ENCODE measurements around the gene MED13L. TPM values are rescaled to one million over a fixed set of nuclear protein-coding genes. Genes with fewer than 3 reads are reported as not detected.

MED13L gene
- total and polyA plus RNA-seq, 2 of the 4 experiments (the other 2 are of a cell fraction) = 17.9 to 49.1 TPM

DNA sequence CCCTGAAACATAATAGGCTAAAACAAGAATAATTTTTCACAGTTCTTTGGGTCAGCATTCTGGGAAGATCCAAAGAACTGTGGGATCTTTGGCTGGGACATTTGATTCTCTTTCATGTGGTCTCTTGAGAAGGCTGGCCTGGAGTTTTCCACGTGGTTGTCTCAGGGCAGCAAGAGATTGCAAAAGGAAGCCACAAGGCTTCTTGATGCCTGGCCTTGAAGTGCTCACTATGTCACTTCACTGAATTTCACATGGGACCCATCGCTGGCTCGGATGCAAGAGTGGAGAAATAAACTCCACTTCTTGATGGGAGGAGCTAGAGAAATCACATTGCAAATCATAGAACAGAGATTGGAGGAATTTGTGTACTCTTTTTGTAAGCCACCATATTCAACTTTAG, 343.4 kb downstream of the MED13L start:
- Histone ChIP-seq H2BK15ac (ENCODE audit: low read depth, low read length) (no peak overlapping the region), H3K23ac (ENCODE audit: low read depth, low read length) (no peak overlapping the region), H4K20me1 (ENCODE audit: insufficient read depth, low read length) (no peaks in the 10 kb centered on the region), H2AK9ac (replicated peaks; ENCODE audit: low read depth, low read length, poor library complexity) (no peak overlapping the region), H2AK5ac (ENCODE audit: low read depth, low read length) (no peak overlapping the region), H3K79me1 (ENCODE audit: low read depth in 1 of 2, low read length in 2 of 2) (no peaks in the 10 kb centered on the region), H2BK120ac (ENCODE audit: low read depth, low read length) (no peak overlapping the region), H3K18ac (ENCODE audit: low read depth, low read length) (no peak overlapping the region), H3K27me3 (ENCODE audit: control insufficient read depth, insufficient read depth, low read length) (no peaks in the 10 kb centered on the region), H4K5ac (ENCODE audit: low read depth, low read length) (no peak overlapping the region), H3K4me1 (ENCODE audit: control insufficient read depth, insufficient read depth, low read length) (no peaks in the 10 kb centered on the region), H3K14ac (replicated peaks; ENCODE audit: low read depth, low read length) (no peak overlapping the region), H4K91ac (ENCODE audit: insufficient read depth, low read depth, low read length) (no peak overlapping the region), H3K9me3 (ENCODE audit: control insufficient read depth, insufficient read depth, low read length) (no peaks in the 10 kb centered on the region), H3K9ac (ENCODE audit: low read depth, low read length) (no peak overlapping the region), H4K8ac (ENCODE audit: low read depth in 2 of 2, low read length in 2 of 2) (no peak overlapping the region), H3K4ac (ENCODE audit: low read depth, low read length) (no peak overlapping the region), H3K4me3 (ENCODE audit: insufficient read depth, low read depth, low read length) (no peak overlapping the region), H3K27ac (ENCODE audit: insufficient read depth, low read length) (no peak overlapping the region), H3K36me3 (ENCODE audit: control insufficient read depth, insufficient read depth, low read length) (no peaks in the 10 kb centered on the region), H2AFZ (replicated peaks; ENCODE audit: low read length, poor library complexity) (no peak overlapping the region), H3K4me2 (ENCODE audit: low read depth, low read length) (no peak overlapping the region), H2BK5ac (ENCODE audit: low read depth, low read length, poor library complexity, severe bottlenecking) (no peak overlapping the region), H3K56ac (ENCODE audit: extremely low read depth, insufficient read depth, low read length) (no peak overlapping the region), H3K9me1 (ENCODE audit: insufficient read depth, low read length) (no peaks in the 10 kb centered on the region), H2BK20ac (ENCODE audit: low read depth, low read length) (no peak overlapping the region)
- TF ChIP-seq CHD1 (IDR thresholded peaks at IDR 0.05; ENCODE audit: low read depth, low read length) (no peak), MAZ (IDR thresholded peaks at IDR 0.05; ENCODE audit: borderline replicate concordance, low read depth, low read length) (no peak), BHLHE40 (IDR thresholded peaks at IDR 0.05; ENCODE audit: low read depth, low read length) (no peak), FOS (IDR thresholded peaks at IDR 0.05; ENCODE audit: low read depth, low read length) (no peak), POLR2A (IDR thresholded peaks at IDR 0.05; ENCODE audit: low read depth, low read length) (no peak), CEBPB (IDR thresholded peaks at IDR 0.05; ENCODE audit: low read depth, low read length) (no peak), NFE2L2 (IDR thresholded peaks at IDR 0.05; ENCODE audit: low read depth, low read length) (no peak), RFX5 (IDR thresholded peaks at IDR 0.05; ENCODE audit: low read depth, low read length) (no peak), RAD21 (IDR thresholded peaks at IDR 0.05; ENCODE audit: low read length) (no peak), SMC3 (IDR thresholded peaks at IDR 0.05; ENCODE audit: low read depth, low read length) (no peak), MAFK (IDR thresholded peaks at IDR 0.05; ENCODE audit: low read depth, low read length) (no peak)
- TF ChIP-seq, protein P1, sequence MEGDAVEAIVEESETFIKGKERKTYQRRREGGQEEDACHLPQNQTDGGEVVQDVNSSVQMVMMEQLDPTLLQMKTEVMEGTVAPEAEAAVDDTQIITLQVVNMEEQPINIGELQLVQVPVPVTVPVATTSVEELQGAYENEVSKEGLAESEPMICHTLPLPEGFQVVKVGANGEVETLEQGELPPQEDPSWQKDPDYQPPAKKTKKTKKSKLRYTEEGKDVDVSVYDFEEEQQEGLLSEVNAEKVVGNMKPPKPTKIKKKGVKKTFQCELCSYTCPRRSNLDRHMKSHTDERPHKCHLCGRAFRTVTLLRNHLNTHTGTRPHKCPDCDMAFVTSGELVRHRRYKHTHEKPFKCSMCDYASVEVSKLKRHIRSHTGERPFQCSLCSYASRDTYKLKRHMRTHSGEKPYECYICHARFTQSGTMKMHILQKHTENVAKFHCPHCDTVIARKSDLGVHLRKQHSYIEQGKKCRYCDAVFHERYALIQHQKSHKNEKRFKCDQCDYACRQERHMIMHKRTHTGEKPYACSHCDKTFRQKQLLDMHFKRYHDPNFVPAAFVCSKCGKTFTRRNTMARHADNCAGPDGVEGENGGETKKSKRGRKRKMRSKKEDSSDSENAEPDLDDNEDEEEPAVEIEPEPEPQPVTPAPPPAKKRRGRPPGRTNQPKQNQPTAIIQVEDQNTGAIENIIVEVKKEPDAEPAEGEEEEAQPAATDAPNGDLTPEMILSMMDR (conservative IDR thresholded peaks at IDR 0.05; ENCODE audit: low read depth, low read length) = no peak
- TF ChIP-seq, protein P2, sequence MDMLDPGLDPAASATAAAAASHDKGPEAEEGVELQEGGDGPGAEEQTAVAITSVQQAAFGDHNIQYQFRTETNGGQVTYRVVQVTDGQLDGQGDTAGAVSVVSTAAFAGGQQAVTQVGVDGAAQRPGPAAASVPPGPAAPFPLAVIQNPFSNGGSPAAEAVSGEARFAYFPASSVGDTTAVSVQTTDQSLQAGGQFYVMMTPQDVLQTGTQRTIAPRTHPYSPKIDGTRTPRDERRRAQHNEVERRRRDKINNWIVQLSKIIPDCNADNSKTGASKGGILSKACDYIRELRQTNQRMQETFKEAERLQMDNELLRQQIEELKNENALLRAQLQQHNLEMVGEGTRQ (IDR thresholded peaks at IDR 0.05; ENCODE audit: low read depth, low read length) = no peak
- TF ChIP-seq, protein P3, sequence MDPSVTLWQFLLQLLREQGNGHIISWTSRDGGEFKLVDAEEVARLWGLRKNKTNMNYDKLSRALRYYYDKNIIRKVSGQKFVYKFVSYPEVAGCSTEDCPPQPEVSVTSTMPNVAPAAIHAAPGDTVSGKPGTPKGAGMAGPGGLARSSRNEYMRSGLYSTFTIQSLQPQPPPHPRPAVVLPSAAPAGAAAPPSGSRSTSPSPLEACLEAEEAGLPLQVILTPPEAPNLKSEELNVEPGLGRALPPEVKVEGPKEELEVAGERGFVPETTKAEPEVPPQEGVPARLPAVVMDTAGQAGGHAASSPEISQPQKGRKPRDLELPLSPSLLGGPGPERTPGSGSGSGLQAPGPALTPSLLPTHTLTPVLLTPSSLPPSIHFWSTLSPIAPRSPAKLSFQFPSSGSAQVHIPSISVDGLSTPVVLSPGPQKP (IDR thresholded peaks at IDR 0.05; ENCODE audit: borderline replicate concordance, low read depth, low read length) = no peak
- WGBS, 2 experiments (ENCODE audit: extremely low coverage in 2 of 2, insufficient read length in 1 of 2) = no CpG with 5 or more reads among the region's 3 CpGs
- in situ Hi-C loops (cut with MboI; ENCODE audit: low sequenced_read_pairs) (no loop called here), dilution Hi-C loops (cut with HindIII; ENCODE audit: low sequenced_read_pairs, unreplicated experiment) (no loop called here), intact Hi-C loops (cut with micrococcal nuclease) (no loop called here)
- ATAC-seq (ENCODE audit: low read depth) (no peak), DNase-seq (no peak)
- CTCF ChIA-PET = no interaction called here
- POLR2A ChIA-PET (ENCODE audit: unreplicated experiment) = no interaction called here
- no TSS peak for BruUV-seq (replicated peaks)
